Coronary artery (tissue), 2 donors: ENCODE measurements around the gene ASPRV1.
A peak's percentile ranks its signal among the peaks of the same experiment; 100 is the strongest.

Experiments used
- DNase-seq: peaks from one replicate; pipeline ENCODE4 v3.0.0-alpha.2; 2017; ENCODE audit warnings: low spot score
- H3K27ac ChIP-seq, 2 donors: fragments of 200-600 bp; sonication (generic); one replicate each; pipeline ENCODE4 v1.5.1; 2016 to 2019
- H3K4me3 ChIP-seq: fragments of 200-600 bp; sonication (generic); 2 replicates; pipeline ENCODE4 v1.5.1; 2016; ENCODE audit warnings: mild to moderate bottlenecking, moderate library complexity
- TF ChIP-seq, protein P1 (sequence below): fragments of 200-600 bp; sonication (generic); IDR thresholded peaks from one replicate; pipeline ENCODE4 v1.5.1; 2019; ENCODE audit warnings: antibody characterized with exemption

The ASPRV1 gene

DNA sequence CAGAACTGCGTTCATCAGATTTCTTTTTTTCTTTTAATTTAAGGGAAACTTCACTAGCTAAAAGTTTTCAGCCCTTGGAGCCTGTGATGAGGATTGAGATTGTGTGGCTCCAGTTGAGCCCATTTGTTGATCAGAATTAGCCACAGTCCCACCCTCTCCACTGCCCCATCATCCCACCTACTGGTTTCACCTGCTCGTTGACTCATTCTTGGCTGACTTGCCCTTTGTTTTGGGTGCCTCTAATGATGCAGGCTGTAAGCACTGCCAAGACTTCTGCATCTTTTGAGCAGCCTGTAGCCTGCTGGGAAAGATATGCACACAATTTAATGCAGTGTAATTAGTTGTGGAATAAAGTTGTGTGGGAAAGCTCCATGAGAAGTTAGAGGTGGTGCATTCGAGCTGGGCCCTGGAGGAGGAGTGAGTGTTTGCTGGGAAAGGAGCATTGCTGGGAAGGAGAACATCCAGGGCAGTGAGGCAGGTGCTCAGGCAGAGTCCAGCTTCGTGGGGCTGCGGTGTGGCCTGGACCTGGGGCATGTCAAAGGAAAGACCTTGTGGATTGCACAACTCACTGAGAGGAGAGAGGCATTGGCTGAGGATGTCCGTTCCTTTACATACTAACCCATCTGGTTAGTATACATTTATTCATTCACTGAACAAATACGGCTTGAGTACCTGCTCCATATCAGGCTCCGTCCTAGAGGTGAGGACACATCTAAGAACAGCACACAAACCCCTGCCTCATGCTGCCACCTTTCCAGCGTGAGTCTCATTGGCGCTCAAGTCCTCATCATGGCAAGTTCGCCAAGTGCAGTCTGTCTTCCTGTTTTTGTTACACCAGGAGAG lies 18.2 kb downstream of the ASPRV1 start:
- no peak overlapping the region for H3K4me3 ChIP-seq
- TF ChIP-seq, protein P1, sequence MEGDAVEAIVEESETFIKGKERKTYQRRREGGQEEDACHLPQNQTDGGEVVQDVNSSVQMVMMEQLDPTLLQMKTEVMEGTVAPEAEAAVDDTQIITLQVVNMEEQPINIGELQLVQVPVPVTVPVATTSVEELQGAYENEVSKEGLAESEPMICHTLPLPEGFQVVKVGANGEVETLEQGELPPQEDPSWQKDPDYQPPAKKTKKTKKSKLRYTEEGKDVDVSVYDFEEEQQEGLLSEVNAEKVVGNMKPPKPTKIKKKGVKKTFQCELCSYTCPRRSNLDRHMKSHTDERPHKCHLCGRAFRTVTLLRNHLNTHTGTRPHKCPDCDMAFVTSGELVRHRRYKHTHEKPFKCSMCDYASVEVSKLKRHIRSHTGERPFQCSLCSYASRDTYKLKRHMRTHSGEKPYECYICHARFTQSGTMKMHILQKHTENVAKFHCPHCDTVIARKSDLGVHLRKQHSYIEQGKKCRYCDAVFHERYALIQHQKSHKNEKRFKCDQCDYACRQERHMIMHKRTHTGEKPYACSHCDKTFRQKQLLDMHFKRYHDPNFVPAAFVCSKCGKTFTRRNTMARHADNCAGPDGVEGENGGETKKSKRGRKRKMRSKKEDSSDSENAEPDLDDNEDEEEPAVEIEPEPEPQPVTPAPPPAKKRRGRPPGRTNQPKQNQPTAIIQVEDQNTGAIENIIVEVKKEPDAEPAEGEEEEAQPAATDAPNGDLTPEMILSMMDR: no peak
- H3K27ac ChIP-seq: no peak overlapping the region
- no peak for DNase-seq

DNA sequence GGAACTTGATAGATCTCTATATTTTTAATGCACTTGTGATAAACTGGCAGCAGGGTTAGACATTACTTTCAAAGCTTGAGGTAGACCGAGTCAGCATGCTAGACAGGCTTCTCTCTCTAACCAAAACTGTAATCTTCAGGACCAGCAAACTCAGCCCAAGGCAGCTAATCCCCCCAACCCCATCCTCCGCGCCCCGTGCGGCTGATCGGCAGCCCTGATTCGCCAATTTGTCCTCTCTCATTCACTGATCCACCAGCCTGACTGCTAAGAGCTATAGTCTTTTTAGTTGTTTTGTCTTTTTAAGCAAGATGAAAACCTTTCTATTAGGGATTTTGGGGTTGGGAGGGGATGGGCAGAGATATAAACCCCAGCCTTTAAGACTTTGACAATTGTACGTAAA lies 20.7 kb downstream of the ASPRV1 start:
- TF ChIP-seq, protein P1: no peak
- no peak for DNase-seq
- Histone ChIP-seq H3K4me3 (no peak overlapping the region), H3K27ac (no peak overlapping the region)

DNA sequence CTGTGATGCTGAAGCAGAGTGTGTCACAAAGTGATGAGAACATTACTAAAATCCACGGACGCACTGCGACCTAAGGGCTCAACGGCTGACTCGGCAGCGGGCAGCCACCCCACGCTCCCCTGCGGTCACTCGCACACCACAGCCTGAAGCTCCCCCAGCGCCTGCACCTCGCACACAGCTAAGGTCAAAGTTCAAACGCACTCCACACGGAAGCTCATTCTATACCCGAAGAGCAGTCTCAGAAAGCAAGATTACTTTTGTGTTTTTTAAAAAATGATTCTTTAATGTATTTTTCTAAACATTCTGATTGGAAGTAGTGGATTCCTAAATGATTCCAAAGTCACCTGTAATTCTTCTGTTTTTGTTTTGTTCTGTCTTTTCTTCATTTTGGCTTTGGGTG lies 21.7 kb downstream of the ASPRV1 start:
- TF ChIP-seq, protein P1: no peak
- no peak overlapping the region for H3K4me3 ChIP-seq
- no peak overlapping the region for H3K27ac ChIP-seq
- DNase-seq: no peak

DNA sequence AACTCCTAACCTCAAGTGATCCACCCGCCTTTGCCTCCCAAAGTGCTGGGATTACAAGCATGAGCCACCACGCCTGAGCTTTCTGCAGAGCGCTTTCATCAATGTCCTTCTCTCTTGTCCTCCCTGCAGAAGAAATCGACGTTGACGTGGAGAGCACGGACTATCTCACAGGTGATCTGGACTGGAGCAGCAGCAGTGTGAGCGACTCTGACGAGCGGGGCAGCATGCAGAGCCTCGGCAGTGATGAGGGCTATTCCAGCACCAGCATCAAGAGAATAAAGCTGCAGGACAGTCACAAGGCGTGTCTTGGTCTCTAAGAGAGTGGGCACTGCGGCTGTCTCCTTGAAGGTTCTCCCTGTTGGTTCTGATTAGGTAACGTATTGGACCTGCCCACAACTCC lies 23.5 kb downstream of the ASPRV1 start:
- TF ChIP-seq, protein P1: no peak
- no peak for DNase-seq
- H3K27ac ChIP-seq: no peak overlapping the region
- H3K4me3 ChIP-seq: no peak overlapping the region

DNA sequence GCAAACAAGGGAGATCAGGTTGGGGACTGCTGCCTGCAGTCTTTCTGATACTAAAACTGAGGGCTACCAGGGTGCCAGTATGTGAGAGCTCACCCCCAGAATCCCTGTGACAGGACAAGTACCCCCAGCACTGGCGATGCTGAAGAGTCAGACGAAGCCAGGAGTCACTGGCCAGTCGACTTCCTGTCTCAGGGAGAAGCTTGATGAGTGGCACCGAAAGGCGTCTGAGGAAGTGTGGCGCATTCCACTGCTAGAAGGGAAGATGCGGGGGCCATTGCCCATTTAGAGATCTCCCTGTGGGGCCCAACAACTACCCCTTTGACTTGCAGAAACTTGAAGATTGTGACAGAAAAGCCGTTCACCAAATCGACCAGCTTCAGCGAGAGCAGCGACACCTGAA lies 24.5 kb downstream of the ASPRV1 start:
- no peak for DNase-seq
- TF ChIP-seq, protein P1: no peak
- no peak overlapping the region for H3K4me3 ChIP-seq
- no peak overlapping the region for H3K27ac ChIP-seq

DNA sequence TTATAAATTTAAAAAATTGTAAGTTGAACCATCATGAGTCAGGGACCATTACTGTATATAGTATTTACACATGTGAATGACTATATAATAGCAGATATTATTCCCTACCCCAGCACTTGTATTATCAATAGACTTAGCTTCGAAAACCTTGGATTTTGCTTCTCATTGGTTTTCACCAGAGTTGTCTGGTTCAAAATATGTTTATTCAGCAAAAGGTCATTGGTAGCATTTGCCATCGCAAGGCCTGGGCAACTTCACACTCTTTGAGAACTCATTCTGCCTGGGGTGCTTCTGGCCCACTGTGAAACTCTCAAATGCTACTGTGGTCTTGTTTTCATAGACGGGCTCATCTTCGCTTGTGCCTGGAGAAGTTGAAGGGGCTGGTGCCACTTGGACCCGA lies 26.4 kb downstream of the ASPRV1 start:
- Histone ChIP-seq H3K27ac (peak overlapping the region in 1 of 2 donors; percentile 48), H3K4me3 (no peak overlapping the region)
- TF ChIP-seq, protein P1: no peak
- DNase-seq: no peak

DNA sequence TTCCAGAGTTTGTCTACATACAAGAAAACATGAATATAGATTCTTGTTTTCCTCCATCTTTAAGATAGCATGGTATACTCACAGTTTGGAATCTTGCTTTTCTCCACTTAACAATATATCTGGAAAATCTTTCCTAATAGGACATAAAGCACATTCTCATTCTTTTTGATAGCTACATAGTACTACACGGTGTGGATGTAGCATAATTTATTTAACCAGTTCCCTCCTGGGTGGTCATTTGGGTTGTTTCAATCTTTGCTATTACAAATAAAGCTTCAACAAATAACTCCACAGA lies 26.9 kb downstream of the ASPRV1 start:
- TF ChIP-seq, protein P1: no peak
- peak overlapping the region in 1 of 2 donors; percentile 48 for H3K27ac ChIP-seq

More for the DNA sequence above, 26.9 kb downstream of the ASPRV1 start:
- DNase-seq: no peak
- H3K4me3 ChIP-seq: no peak overlapping the region
